ENCODE measurements around the gene ABTB1.

- TF ChIP-seq CTCF (conservative IDR thresholded peaks at IDR 0.05; ENCODE audit: low read depth, low read length) (no peak), EZH2 (IDR thresholded peaks at IDR 0.05; ENCODE audit: low read length, unreplicated experiment) (no peak)
These were observed 24.9 kb upstream of the ABTB1 start for GRCh38 chr3:127647845-127648204.
